IMR-90 (cell line): ENCODE measurements around the gene SIRT7. TPM values are rescaled to one million over a fixed set of nuclear protein-coding genes. Genes with fewer than 3 reads are reported as not detected.

Source experiments
- ATAC-seq: fragments of 200-7000 bp; cut with Tn5 transposase; 2 replicates; pipeline ENCODE4 v1.9.1; 2020; ENCODE audit warnings: low read depth, mild to moderate bottlenecking, moderate library complexity
- BruUV-seq: library from RNA; stranded (reverse); fragments of 400-500 nt; replicated peaks from 2 replicates; lab custom pipeline; 2021; lab: Mats Ljungman, UMichigan
- CTCF ChIA-PET: fragments of 300-600 bp; formaldehyde crosslinking; extraction: SDS; loops from one replicate; lab custom pipeline; 2021; ENCODE audit warnings: antibody characterized with exemption; lab: Yijun Ruan, JAX
- POLR2A ChIA-PET: fragments of 300-600 bp; sonication (Branson Sonifier 250); formaldehyde crosslinking; loops from one replicate; lab custom pipeline; 2022; ENCODE audit warnings: antibody characterized with exemption; ENCODE audit not compliant: unreplicated experiment; lab: Charles Lee
- DNase-seq: peaks from one replicate; pipeline ENCODE4 v3.0.0; 2013
- H2AFZ ChIP-seq: replicated peaks from 2 replicates; pipeline ENCODE3; 2013; ENCODE audit warnings: low read length, mild to moderate bottlenecking; ENCODE audit not compliant: poor library complexity
- H2AK5ac ChIP-seq: 2 replicates; pipeline ENCODE4 v1.6.1; 2013; ENCODE audit warnings: low read depth, low read length, inconsistent platforms
- H2AK9ac ChIP-seq: replicated peaks from 2 replicates; pipeline ENCODE3; 2013; ENCODE audit warnings: mild to moderate bottlenecking, low read depth, low read length, moderate library complexity; ENCODE audit not compliant: poor library complexity
- H2BK120ac ChIP-seq: 2 replicates; pipeline ENCODE4 v1.6.1; 2013; ENCODE audit warnings: low read depth, low read length, inconsistent platforms
- H2BK15ac ChIP-seq: 3 replicates; pipeline ENCODE4 v1.6.1; 2013; ENCODE audit warnings: low read depth, low read length, inconsistent platforms
- H2BK20ac ChIP-seq: 2 replicates; pipeline ENCODE4 v1.6.1; 2013; ENCODE audit warnings: low read depth, mild to moderate bottlenecking, inconsistent platforms, low read length, moderate library complexity
- H2BK5ac ChIP-seq: 2 replicates; pipeline ENCODE4 v1.6.1; 2013; ENCODE audit warnings: mild to moderate bottlenecking, low read depth, low read length, inconsistent platforms; ENCODE audit not compliant: poor library complexity, severe bottlenecking
- H3K14ac ChIP-seq: replicated peaks from 2 replicates; pipeline ENCODE4 v1.6.1; 2013; ENCODE audit warnings: low read depth, low read length, inconsistent platforms
- H3K18ac ChIP-seq: 2 replicates; pipeline ENCODE4 v1.6.1; 2013; ENCODE audit warnings: low read depth, low read length, control low read depth
- H3K23ac ChIP-seq: 2 replicates; pipeline ENCODE4 v1.6.1; 2013; ENCODE audit warnings: low read depth, low read length, inconsistent platforms
- H3K27ac ChIP-seq: 2 replicates; pipeline ENCODE4 v1.5.1; 2013; ENCODE audit warnings: mild to moderate bottlenecking, control low read depth, low read length; ENCODE audit not compliant: insufficient read depth
- H3K27me3 ChIP-seq: 2 replicates; pipeline ENCODE4 v1.6.1; 2013; ENCODE audit warnings: low read length; ENCODE audit not compliant: control insufficient read depth, insufficient read depth
- H3K36me3 ChIP-seq: 2 replicates; pipeline ENCODE4 v1.6.1; 2013; ENCODE audit warnings: low read length, mixed read lengths; ENCODE audit not compliant: control insufficient read depth, insufficient read depth
- H3K4ac ChIP-seq: 2 replicates; pipeline ENCODE4 v1.6.1; 2013; ENCODE audit warnings: low read depth, low read length, inconsistent platforms
- H3K4me1 ChIP-seq: 2 replicates; pipeline ENCODE4 v1.6.1; 2013; ENCODE audit warnings: low read length, mixed read lengths; ENCODE audit not compliant: control insufficient read depth, insufficient read depth
- H3K4me2 ChIP-seq: 2 replicates; pipeline ENCODE4 v1.6.1; 2013; ENCODE audit warnings: low read depth, mild to moderate bottlenecking, control low read depth, low read length, moderate library complexity
- H3K4me3 ChIP-seq: 2 replicates; pipeline ENCODE4 v1.5.1; 2013; ENCODE audit warnings: low read depth, mild to moderate bottlenecking, control low read depth, low read length, moderate library complexity; ENCODE audit not compliant: insufficient read depth
- H3K56ac ChIP-seq: 2 replicates; pipeline ENCODE4 v1.6.1; 2013; ENCODE audit warnings: low read length, inconsistent platforms; ENCODE audit not compliant: insufficient read depth; ENCODE audit errors: extremely low read depth
- H3K79me1 ChIP-seq, 2 experiments: 2 replicates each; pipeline ENCODE4 v1.6.1; 2013; ENCODE audit warnings: low read length in 2 of 2, inconsistent platforms in 1 of 2, low read depth in 1 of 2
- H3K9ac ChIP-seq: 2 replicates; pipeline ENCODE4 v1.6.1; 2013; ENCODE audit warnings: low read depth, low read length, control low read depth
- H3K9me1 ChIP-seq: 2 replicates; pipeline ENCODE4 v1.6.1; 2013; ENCODE audit warnings: low read length, inconsistent platforms; ENCODE audit not compliant: insufficient read depth
- H3K9me3 ChIP-seq: 2 replicates; pipeline ENCODE4 v1.6.1; 2013; ENCODE audit warnings: low read length; ENCODE audit not compliant: control insufficient read depth, insufficient read depth
- H4K20me1 ChIP-seq: 2 replicates; pipeline ENCODE4 v1.6.1; 2013; ENCODE audit warnings: low read length, inconsistent platforms; ENCODE audit not compliant: insufficient read depth
- H4K5ac ChIP-seq: 2 replicates; pipeline ENCODE4 v1.6.1; 2013; ENCODE audit warnings: mild to moderate bottlenecking, low read depth, low read length, control low read depth
- H4K8ac ChIP-seq, 2 experiments: 2 replicates each; pipeline ENCODE4 v1.6.1; 2013; ENCODE audit warnings: low read depth in 2 of 2, low read length in 2 of 2, control low read depth in 1 of 2, inconsistent platforms in 1 of 2
- H4K91ac ChIP-seq: 2 replicates; pipeline ENCODE4 v1.6.1; 2013; ENCODE audit warnings: low read depth, low read length, inconsistent platforms; ENCODE audit not compliant: insufficient read depth
- CEBPB ChIP-seq: IDR thresholded peaks from 2 replicates; pipeline ENCODE4 v1.6.1; 2012; ENCODE audit warnings: low read depth, low read length, improper control_type of control experiment
- CHD1 ChIP-seq: IDR thresholded peaks from 2 replicates; pipeline ENCODE4 v1.6.1; 2012; ENCODE audit warnings: low read depth, low read length, improper control_type of control experiment
- CTCF ChIP-seq: conservative IDR thresholded peaks from 2 replicates; pipeline ENCODE4 v1.5.1; 2012; ENCODE audit warnings: mild to moderate bottlenecking, low read depth, low read length, improper control_type of control experiment
- ELK1 ChIP-seq: fragments of 150-350 bp; IDR thresholded peaks from 2 replicates; pipeline ENCODE4 v1.6.1; 2016; ENCODE audit warnings: low read depth, mild to moderate bottlenecking, low read length, moderate library complexity, borderline replicate concordance
- MAZ ChIP-seq: IDR thresholded peaks from 2 replicates; pipeline ENCODE4 v1.6.1; 2012; ENCODE audit warnings: low read depth, mild to moderate bottlenecking, low read length, improper control_type of control experiment, moderate library complexity, borderline replicate concordance
- NFE2L2 ChIP-seq: fragments of 150-350 bp; IDR thresholded peaks from 2 replicates; pipeline ENCODE4 v1.6.1; 2016; ENCODE audit warnings: low read depth, mild to moderate bottlenecking, low read length
- POLR2A ChIP-seq: IDR thresholded peaks from 2 replicates; pipeline ENCODE4 v1.6.1; 2012; ENCODE audit warnings: mild to moderate bottlenecking, low read depth, low read length
- USF2 ChIP-seq: fragments of 150-350 bp; IDR thresholded peaks from 2 replicates; pipeline ENCODE4 v1.6.1; 2017; ENCODE audit warnings: mild to moderate bottlenecking, antibody characterized with exemption, low read length, low read depth
- WGBS, 2 experiments: methylation state at CpG; one replicate each; pipeline versions ENCODE4 v1.1.5 to v1.1.7; 2013; ENCODE audit warnings: missing lambda C conversion rate in 2 of 2; ENCODE audit not compliant: insufficient read length in 1 of 2; ENCODE audit errors: extremely low coverage in 2 of 2; 5-methylcytosine and 5-hydroxymethylcytosine counted together
- dilution Hi-C: fragments of 300-500 bp; cut with HindIII; formaldehyde crosslinking; loops from one replicate; pipeline ENCODE4 v1.14.3; 2018; ENCODE audit warnings: low sequenced_read_pairs; ENCODE audit not compliant: unreplicated experiment
- in situ Hi-C: fragments of 300-500 bp; cut with MboI; formaldehyde crosslinking; loops from 3 replicates; pipeline ENCODE4 v1.14.3; 2019; ENCODE audit warnings: low sequenced_read_pairs, inconsistent platforms, mixed read lengths
- intact Hi-C: fragments of 100-400 bp; cut with micrococcal nuclease; formaldehyde crosslinking; loops from 2 replicates; pipeline ENCODE4 v1.10.0; 2022
- polyA plus RNA-seq, 3 experiments: library from polyadenylated mRNA; depleted of rRNA; stranded (reverse); fragments of >200 nt; gene quantifications; 2 replicates each; pipeline ENCODE4 v1.2.3, GENCODE V29; 2012; ENCODE audit warnings: low replicate concordance in 1 of 3
- total RNA-seq: library from RNA; depleted of rRNA; stranded (reverse); fragments of >200 nt; gene quantifications from 2 replicates; pipeline ENCODE4 v1.2.3, GENCODE V29; 2012

The SIRT7 gene
- total and polyA plus RNA-seq, 2 of the 4 experiments (the other 2 are of a cell fraction) = 14.5 to 19.8 TPM

GRCh38 chr17:81967244-81967532 lies 49.2 kb upstream of the SIRT7 start:
- ATAC-seq = no peak
- no peak overlapping the region for H3K4me2 ChIP-seq

More at GRCh38 chr17:81967244-81967532, 49.2 kb upstream of the SIRT7 start:
- H3K4me1 ChIP-seq = peaks cover 9% of the 10 kb centered on the region; the same call in 1 of the 2 replicates
- dilution Hi-C loops = no loop called here
- no peak overlapping the region for H2BK5ac ChIP-seq
- H4K91ac ChIP-seq = no peak overlapping the region
- H3K18ac ChIP-seq = no peak overlapping the region; the same call in 1 of the 2 replicates
- BruUV-seq = no TSS peak
- H3K79me1 ChIP-seq = no peaks in the 10 kb centered on the region
- no peak overlapping the region for H3K23ac ChIP-seq
- no peaks in the 10 kb centered on the region for H4K20me1 ChIP-seq
- no peak overlapping the region for H4K8ac ChIP-seq
- H3K9me3 ChIP-seq = no peaks in the 10 kb centered on the region; the same call in 1 of the 2 replicates
- intact Hi-C loops = loop anchor here (10.0 kb wide), 1 partner anchor 188 kb away; no protein-coding TSS in a partner anchor
- no CpG with 5 or more reads among the region's 5 CpGs for WGBS, 2 experiments
- H2BK20ac ChIP-seq = no peak overlapping the region
- H3K4ac ChIP-seq = no peak overlapping the region
- H2AK9ac ChIP-seq = peak overlapping the region; percentile 44
- H3K14ac ChIP-seq = no peak overlapping the region
- no peak overlapping the region for H2BK15ac ChIP-seq
- H4K5ac ChIP-seq = no peak overlapping the region
- no peak overlapping the region for H3K56ac ChIP-seq
- in situ Hi-C loops = loop anchor here (5.0 kb wide), 1 partner anchor 50 kb away; no protein-coding TSS in a partner anchor
- TF ChIP-seq POLR2A (no peak), CTCF (no peak), USF2 (no peak), MAZ (no peak), CHD1 (no peak), ELK1 (no peak), NFE2L2 (no peak), CEBPB (no peak)
- ChIA-PET POLR2A (no interaction called here), CTCF (no interaction called here)
- no peak overlapping the region for H3K27ac ChIP-seq
- H3K36me3 ChIP-seq = no peaks in the 10 kb centered on the region
- H3K9ac ChIP-seq = no peak overlapping the region
- no peak overlapping the region for H2BK120ac ChIP-seq
- no peak overlapping the region for H3K4me3 ChIP-seq
- H2AFZ ChIP-seq = peak overlapping the region; percentile 66
- DNase-seq = no peak
- no peaks in the 10 kb centered on the region; the same call in 1 of the 2 replicates for H3K9me1 ChIP-seq
- peak overlapping the region; percentile 58; the same call in 1 of the 2 replicates for H2AK5ac ChIP-seq
- H3K27me3 ChIP-seq = peaks cover 14% of the 10 kb centered on the region
